ENCODE results near the gene ADCY2.

ADCY2 gene

DNA sequence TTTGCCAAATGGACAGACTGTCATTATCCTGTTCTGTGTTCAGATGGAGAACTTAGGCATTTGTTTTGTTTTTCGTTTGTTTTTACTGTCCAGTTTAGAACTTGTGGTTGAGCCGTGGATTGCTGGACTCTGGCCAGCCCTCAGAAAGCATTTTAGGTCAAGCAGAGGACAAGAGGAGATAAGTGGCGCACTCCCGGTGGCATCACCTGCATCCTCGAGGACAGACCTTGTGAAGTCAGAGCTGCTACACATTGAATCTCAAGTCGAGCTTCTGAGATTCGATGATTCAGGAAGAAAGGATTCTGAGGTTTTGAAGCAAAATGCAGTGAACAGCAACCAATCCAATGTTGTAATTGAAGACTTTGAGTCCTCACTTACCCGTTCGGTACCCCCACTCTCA is 481.9 kb downstream of the ADCY2 start:
- Histone ChIP-seq H3K36me3 (ENCODE audit: insufficient read depth) (peaks cover 42% of the 10 kb centered on the region), H3K4me3 (IDR thresholded peaks at IDR 0.05; ENCODE audit: insufficient read depth, low read depth, low read length) (no peak overlapping the region), H3K4me2 (peak overlapping the region; percentile 63), H3K27ac (peak overlapping the region; percentile 39; the same call in 1 of the 2 replicates), H3K4me1 (ENCODE audit: low read depth, poor library complexity, severe bottlenecking) (peaks cover 99% of the 10 kb centered on the region), H4K20me1 (ENCODE audit: insufficient read depth) (peaks cover 91% of the 10 kb centered on the region), H3K79me2 (ENCODE audit: insufficient read depth, low read depth) (peaks cover 100% of the 10 kb centered on the region), H3K9ac (no peak overlapping the region), H2AFZ (ENCODE audit: low read depth) (no peak overlapping the region), H3K27me3 (ENCODE audit: insufficient read depth, low read depth) (no peaks in the 10 kb centered on the region)
- TF ChIP-seq, protein P1, sequence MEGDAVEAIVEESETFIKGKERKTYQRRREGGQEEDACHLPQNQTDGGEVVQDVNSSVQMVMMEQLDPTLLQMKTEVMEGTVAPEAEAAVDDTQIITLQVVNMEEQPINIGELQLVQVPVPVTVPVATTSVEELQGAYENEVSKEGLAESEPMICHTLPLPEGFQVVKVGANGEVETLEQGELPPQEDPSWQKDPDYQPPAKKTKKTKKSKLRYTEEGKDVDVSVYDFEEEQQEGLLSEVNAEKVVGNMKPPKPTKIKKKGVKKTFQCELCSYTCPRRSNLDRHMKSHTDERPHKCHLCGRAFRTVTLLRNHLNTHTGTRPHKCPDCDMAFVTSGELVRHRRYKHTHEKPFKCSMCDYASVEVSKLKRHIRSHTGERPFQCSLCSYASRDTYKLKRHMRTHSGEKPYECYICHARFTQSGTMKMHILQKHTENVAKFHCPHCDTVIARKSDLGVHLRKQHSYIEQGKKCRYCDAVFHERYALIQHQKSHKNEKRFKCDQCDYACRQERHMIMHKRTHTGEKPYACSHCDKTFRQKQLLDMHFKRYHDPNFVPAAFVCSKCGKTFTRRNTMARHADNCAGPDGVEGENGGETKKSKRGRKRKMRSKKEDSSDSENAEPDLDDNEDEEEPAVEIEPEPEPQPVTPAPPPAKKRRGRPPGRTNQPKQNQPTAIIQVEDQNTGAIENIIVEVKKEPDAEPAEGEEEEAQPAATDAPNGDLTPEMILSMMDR (conservative IDR thresholded peaks at IDR 0.05; ENCODE audit: low read depth, low read length), result no peak

DNA sequence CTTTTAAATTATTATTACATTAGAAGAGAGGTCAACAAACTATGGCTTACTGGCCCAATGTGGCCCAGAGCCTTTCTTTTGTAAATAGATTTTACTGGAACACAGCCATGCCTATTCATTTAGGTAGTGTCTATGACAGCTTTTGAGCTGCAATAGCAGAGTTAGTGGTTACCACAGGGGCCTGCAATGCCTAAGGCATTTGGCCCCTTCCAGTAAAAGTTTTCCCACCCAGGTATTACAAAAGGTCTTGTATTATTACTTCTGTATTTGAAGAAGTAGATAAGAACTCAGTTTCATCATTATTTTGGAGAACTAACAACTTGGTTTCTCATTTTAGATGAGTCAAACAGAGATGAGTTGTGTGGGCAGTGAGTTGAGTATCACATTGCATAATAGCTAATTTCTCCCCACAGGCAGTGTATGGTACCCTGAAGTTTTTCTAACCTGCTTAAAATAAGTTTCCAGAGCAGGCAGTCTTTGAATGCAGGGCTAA is 482.5 kb downstream of the ADCY2 start:
- H3K27ac ChIP-seq, result peak overlapping the region; percentile 39; the same call in 1 of the 2 replicates

More for the DNA sequence above, 482.5 kb downstream of the ADCY2 start:
- peak overlapping the region; percentile 63 for H3K4me2 ChIP-seq
- TF ChIP-seq, protein P1 (conservative IDR thresholded peaks at IDR 0.05; ENCODE audit: low read depth, low read length), result no peak
- H4K20me1 ChIP-seq (ENCODE audit: insufficient read depth), result peaks cover 91% of the 10 kb centered on the region
- H3K4me1 ChIP-seq (ENCODE audit: low read depth, poor library complexity, severe bottlenecking), result peaks cover 96% of the 10 kb centered on the region
- H3K27me3 ChIP-seq (ENCODE audit: insufficient read depth, low read depth), result no peaks in the 10 kb centered on the region
- H2AFZ ChIP-seq (ENCODE audit: low read depth), result no peak overlapping the region
- peaks cover 42% of the 10 kb centered on the region for H3K36me3 ChIP-seq (ENCODE audit: insufficient read depth)
- H3K9ac ChIP-seq, result no peak overlapping the region; the same call in 1 of the 2 replicates
- H3K79me2 ChIP-seq (ENCODE audit: insufficient read depth, low read depth), result peaks cover 99% of the 10 kb centered on the region
- H3K4me3 ChIP-seq (IDR thresholded peaks at IDR 0.05; ENCODE audit: insufficient read depth, low read depth, low read length), result no peak overlapping the region

Measured in KMS-11 (cell line).